SKM-1 (cell line): ENCODE data around the gene HIBCH.
"Not testable (repeated sequence)": the region's sequence is repeated elsewhere in the genome, so short reads cannot be mapped to it uniquely, and the experiment has no call there.

Source experiments
- DNase-seq: peaks from one replicate; lab custom pipeline; 2025; ENCODE audit not compliant: unreplicated experiment; lab: John Stamatoyannopoulos, UW

HIBCH gene

GRCh38 chr2:190162851-190163250 lies 156.8 kb downstream of the HIBCH start:
- no peak for DNase-seq

GRCh38 chr2:190159453-190159852 lies 160.2 kb downstream of the HIBCH start:
- DNase-seq: no peak

- no peak for DNase-seq
These were observed 160.7 kb downstream of the HIBCH start for GRCh38 chr2:190158798-190159434.

- not testable (repeated sequence) for DNase-seq
These were observed 161.8 kb downstream of the HIBCH start for GRCh38 chr2:190157613-190158528.

DNA sequence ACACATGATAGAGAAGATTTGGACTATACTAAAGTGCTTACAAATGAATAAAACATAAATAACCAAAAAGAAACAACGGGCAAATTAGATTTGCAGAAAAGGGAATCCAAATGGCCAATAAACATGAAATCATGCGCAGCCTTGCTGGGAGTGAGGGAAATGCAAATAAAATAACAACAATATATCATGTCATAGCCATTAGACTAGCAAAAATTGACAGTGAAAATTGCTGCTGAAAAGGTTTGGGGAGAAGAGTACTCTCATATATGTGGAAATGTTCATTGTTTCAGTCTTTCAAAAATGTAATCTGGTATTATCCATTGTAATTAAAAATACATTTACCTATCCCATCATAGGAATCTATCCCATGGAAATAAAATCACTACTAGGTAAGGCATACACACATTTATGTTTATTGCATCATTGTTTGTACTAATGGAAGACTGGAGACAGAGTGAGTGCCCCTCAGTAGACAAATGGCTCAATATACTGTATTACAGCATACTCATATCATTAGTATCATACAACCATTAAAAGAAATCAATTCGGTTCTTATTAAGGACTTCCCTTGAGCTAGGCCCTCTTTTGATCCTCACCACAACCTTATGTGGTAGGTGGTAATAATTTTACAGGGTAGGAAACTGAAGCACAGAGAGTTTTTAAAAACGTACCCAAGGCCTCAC lies 163.0 kb downstream of the HIBCH start:
- DNase-seq: no peak
